Measurements from ENCODE around the gene AGFG2. TPM values are rescaled to one million over a fixed set of nuclear protein-coding genes. Genes with fewer than 3 reads are reported as not detected.
"Not testable (repeated sequence)": the region's sequence is repeated elsewhere in the genome, so short reads cannot be mapped to it uniquely, and the experiment has no call there.

Gene AGFG2
- total RNA-seq, 1 donor from 2014 or later: 19.5 TPM

- ATAC-seq: no peak
These were observed 17.9 kb upstream of the AGFG2 start for GRCh38 chr7:100521076-100521475.

GRCh38 chr7:100521909-100522593 lies 17.0 kb upstream of the AGFG2 start:
- ATAC-seq: not testable (repeated sequence)

GRCh38 chr7:100523192-100523591 lies 15.8 kb upstream of the AGFG2 start:
- ATAC-seq: not testable (repeated sequence)

GRCh38 chr7:100528108-100528866 lies 10.7 kb upstream of the AGFG2 start:
- not testable (repeated sequence) for ATAC-seq

GRCh38 chr7:100532165-100533022 lies 6.6 kb upstream of the AGFG2 start:
- no peak for ATAC-seq

GRCh38 chr7:100535982-100536381 lies 3.0 kb upstream of the AGFG2 start:
- ATAC-seq: not testable (repeated sequence)

GRCh38 chr7:100536695-100537094 lies 2.3 kb upstream of the AGFG2 start:
- ATAC-seq: not testable (repeated sequence)

GRCh38 chr7:100538348-100538653 lies 702 bp upstream of the AGFG2 start:
- no peak for ATAC-seq

GRCh38 chr7:100539436-100540006 lies 518 bp downstream of the AGFG2 start:
- ATAC-seq: peak; percentile 22

GRCh38 chr7:100540073-100540723 lies 1.2 kb downstream of the AGFG2 start:
- no peak for ATAC-seq

GRCh38 chr7:100541309-100541708 lies 2.3 kb downstream of the AGFG2 start:
- not testable (repeated sequence) for ATAC-seq

- no peak for ATAC-seq
These were observed 4.6 kb downstream of the AGFG2 start for GRCh38 chr7:100543586-100543985.

- no peak for ATAC-seq
These were observed 5.4 kb downstream of the AGFG2 start for GRCh38 chr7:100544386-100544785.

GRCh38 chr7:100544967-100545359 lies 6.0 kb downstream of the AGFG2 start:
- ATAC-seq: peak; percentile 43

- peak; percentile 91 for ATAC-seq
These were observed 6.5 kb downstream of the AGFG2 start for GRCh38 chr7:100545360-100546128.

- ATAC-seq: peak; percentile 57
These were observed 7.3 kb downstream of the AGFG2 start for GRCh38 chr7:100546129-100546925.

GRCh38 chr7:100546926-100547800 lies 8.2 kb downstream of the AGFG2 start:
- no peak for ATAC-seq

- ATAC-seq: no peak
These were observed 8.9 kb downstream of the AGFG2 start for GRCh38 chr7:100547872-100548271.

- not testable (repeated sequence) for ATAC-seq
These were observed 9.4 kb downstream of the AGFG2 start for GRCh38 chr7:100548446-100548845.

GRCh38 chr7:100552532-100552931 lies 13.5 kb downstream of the AGFG2 start:
- no peak for ATAC-seq
